DOHH2 (cell line): ENCODE results near the gene TMEM80.

Experiments
- H3F3A ChIP-seq: fragments of 200-600 bp; sonication (generic), shearing (Covaris generic); 2 replicates; pipeline ENCODE4 v1.6.0; 2016; ENCODE audit warnings: antibody characterized with exemption, mild to moderate bottlenecking; ENCODE audit not compliant: control insufficient read depth, insufficient read depth
- H3K27ac ChIP-seq: fragments of 200-600 bp; sonication (generic); 2 replicates; pipeline ENCODE4 v1.5.1; 2014; ENCODE audit warnings: low read depth, mild to moderate bottlenecking, low read length, moderate library complexity
- H3K27me3 ChIP-seq: fragments of 200-600 bp; sonication (generic); 2 replicates; pipeline ENCODE4 v1.6.1; 2014; ENCODE audit warnings: mild to moderate bottlenecking, low read length, mixed read lengths; ENCODE audit not compliant: control insufficient read depth
- H3K36me3 ChIP-seq: fragments of 200-600 bp; sonication (generic); 2 replicates; pipeline ENCODE4 v1.6.1; 2014; ENCODE audit warnings: mild to moderate bottlenecking, low read length, moderate library complexity, mixed read lengths; ENCODE audit not compliant: control insufficient read depth
- H3K4me1 ChIP-seq: fragments of 200-600 bp; sonication (generic); 2 replicates; pipeline ENCODE4 v1.6.1; 2014; ENCODE audit warnings: mild to moderate bottlenecking, low read length, mixed read lengths; ENCODE audit not compliant: control insufficient read depth
- H3K4me2 ChIP-seq: fragments of 200-600 bp; sonication (generic); 2 replicates; pipeline ENCODE4 v1.6.0; 2014; ENCODE audit warnings: mild to moderate bottlenecking, low read length, moderate library complexity
- H3K4me3 ChIP-seq: fragments of 200-600 bp; sonication (generic); 2 replicates; pipeline ENCODE4 v1.5.1; 2014; ENCODE audit warnings: mild to moderate bottlenecking, low read length, mixed read lengths
- H3K79me2 ChIP-seq: fragments of 200-600 bp; sonication (generic); 2 replicates; pipeline ENCODE4 v1.6.1; 2014; ENCODE audit warnings: mild to moderate bottlenecking, low read length, mixed read lengths; ENCODE audit not compliant: control insufficient read depth
- H3K9me2 ChIP-seq: fragments of 200-600 bp; sonication (generic); replicated peaks from 2 replicates; pipeline ENCODE4 v1.6.1; 2014; ENCODE audit warnings: mild to moderate bottlenecking, low read length, mixed read lengths; ENCODE audit not compliant: control insufficient read depth
- H3K9me3 ChIP-seq: fragments of 200-600 bp; sonication (generic); 2 replicates; pipeline ENCODE4 v1.6.1; 2014; ENCODE audit warnings: antibody characterized with exemption, low read length, mixed read lengths; ENCODE audit not compliant: control insufficient read depth, insufficient read depth
- H4K20me1 ChIP-seq: fragments of 200-600 bp; sonication (generic); 2 replicates; pipeline ENCODE4 v1.6.0; 2014; ENCODE audit warnings: low read depth, mild to moderate bottlenecking, antibody characterized with exemption, low read length, moderate library complexity; ENCODE audit not compliant: control insufficient read depth, insufficient read depth
- CTCF ChIP-seq: fragments of 200-600 bp; sonication (generic); IDR thresholded peaks from one replicate; pipeline ENCODE4 v1.5.1; 2014; ENCODE audit warnings: antibody characterized with exemption, mild to moderate bottlenecking, low read depth, low read length; ENCODE audit not compliant: poor library complexity, severe bottlenecking
- EZH2phosphoT487 ChIP-seq: fragments of 200-600 bp; sonication (generic); IDR thresholded peaks from 2 replicates; pipeline ENCODE4 v1.6.1; 2017; ENCODE audit warnings: borderline replicate concordance, mild to moderate bottlenecking, antibody characterized with exemption, low read length, moderate library complexity, mixed read lengths

The TMEM80 gene

GRCh38 chr11:701741-702461 is 6.3 kb downstream of the TMEM80 start:
- Histone ChIP-seq H3K27me3 (peaks cover 8% of the 10 kb centered on the region), H3K79me2 (peaks cover 11% of the 10 kb centered on the region), H4K20me1 (peaks cover 3% of the 10 kb centered on the region; the same call in 1 of the 2 replicates), H3K9me3 (no peaks in the 10 kb centered on the region), H3K4me1 (peaks cover 12% of the 10 kb centered on the region), H3K4me3 (no peak overlapping the region), H3K27ac (no peak overlapping the region), H3K4me2 (no peak overlapping the region), H3F3A (peaks cover 8% of the 10 kb centered on the region; the same call in 1 of the 2 replicates), H3K9me2 (no peaks in the 10 kb centered on the region), H3K36me3 (peaks cover 2% of the 10 kb centered on the region; the same call in 1 of the 2 replicates)
- TF ChIP-seq CTCF (no peak), EZH2phosphoT487 (no peak)

- no peak overlapping the region for H3K4me2 ChIP-seq
- H3K36me3 ChIP-seq: peaks cover 2% of the 10 kb centered on the region; the same call in 1 of the 2 replicates
- no peak for TF ChIP-seq CTCF
- no peak for TF ChIP-seq EZH2phosphoT487
- H3K79me2 ChIP-seq: peaks cover 3% of the 10 kb centered on the region
- H3K9me3 ChIP-seq: no peaks in the 10 kb centered on the region
- peaks cover 3% of the 10 kb centered on the region for H3K4me1 ChIP-seq
- peaks cover 17% of the 10 kb centered on the region for H3K27me3 ChIP-seq
- H3K4me3 ChIP-seq: no peak overlapping the region
- no peak overlapping the region for H3K27ac ChIP-seq
- 0 out of 2 replicates have a peak, but pooled peaks cover 3% of the 10 kb centered on the region for H3F3A ChIP-seq
- no peaks in the 10 kb centered on the region for H3K9me2 ChIP-seq
- peaks cover 3% of the 10 kb centered on the region; the same call in 1 of the 2 replicates for H4K20me1 ChIP-seq
Observed at GRCh38 chr11:702462-703461, 7.1 kb downstream of the TMEM80 start.

GRCh38 chr11:703506-703905 is 7.9 kb downstream of the TMEM80 start:
- H3K79me2 ChIP-seq: no peaks in the 10 kb centered on the region
- no peak overlapping the region for H3K27ac ChIP-seq
- peaks cover 3% of the 10 kb centered on the region; the same call in 1 of the 2 replicates for H4K20me1 ChIP-seq
- peaks cover 2% of the 10 kb centered on the region; the same call in 1 of the 2 replicates for H3K36me3 ChIP-seq
- H3K4me1 ChIP-seq: no peaks in the 10 kb centered on the region
- 0 out of 2 replicates have a peak, but pooled peaks cover 3% of the 10 kb centered on the region for H3F3A ChIP-seq
- H3K9me2 ChIP-seq: no peaks in the 10 kb centered on the region
- peaks cover 25% of the 10 kb centered on the region for H3K27me3 ChIP-seq
- no peak overlapping the region for H3K4me3 ChIP-seq
- TF ChIP-seq CTCF (no peak), EZH2phosphoT487 (no peak)
- no peaks in the 10 kb centered on the region for H3K9me3 ChIP-seq
- H3K4me2 ChIP-seq: no peak overlapping the region
